H9 (cell line): Measurements from ENCODE around the gene KIAA1210. TPM values are rescaled to one million over a fixed set of nuclear protein-coding genes. Genes with fewer than 3 reads are reported as not detected.

ENCODE experiments used
- DNase-seq: peaks from one replicate; pipeline ENCODE4 v3.0.0-alpha.2; 2017
- H2AFZ ChIP-seq: one replicate; pipeline ENCODE4 v1.6.1; 2013; ENCODE audit warnings: mild to moderate bottlenecking, low read length, control low read depth, moderate library complexity
- H2AK5ac ChIP-seq: 2 replicates; pipeline ENCODE4 v1.6.1; 2013; ENCODE audit warnings: low read length, control low read depth, mixed read lengths; ENCODE audit not compliant: insufficient read length
- H2BK120ac ChIP-seq: one replicate; pipeline ENCODE4 v1.6.1; 2013; ENCODE audit warnings: low read depth, mild to moderate bottlenecking, low read length, control low read depth, inconsistent platforms; ENCODE audit not compliant: poor library complexity, severe bottlenecking
- H2BK12ac ChIP-seq: 2 replicates; pipeline ENCODE4 v1.6.1; 2013; ENCODE audit warnings: low read length, control low read depth, mixed read lengths, low read depth; ENCODE audit not compliant: insufficient read length
- H2BK15ac ChIP-seq: 2 replicates; pipeline ENCODE4 v1.6.1; 2013; ENCODE audit warnings: low read depth, low read length, control low read depth
- H2BK20ac ChIP-seq: one replicate; pipeline ENCODE4 v1.6.1; 2013; ENCODE audit warnings: low read depth, mild to moderate bottlenecking, low read length, control low read depth, inconsistent platforms; ENCODE audit not compliant: poor library complexity, severe bottlenecking
- H2BK5ac ChIP-seq: 2 replicates; pipeline ENCODE4 v1.6.1; 2013; ENCODE audit warnings: low read length, control low read depth, mixed read lengths; ENCODE audit not compliant: insufficient read length
- H3K14ac ChIP-seq: 2 replicates; pipeline ENCODE4 v1.6.1; 2013; ENCODE audit warnings: low read length, control low read depth; ENCODE audit not compliant: insufficient read depth
- H3K18ac ChIP-seq: 2 replicates; pipeline ENCODE4 v1.6.1; 2013; ENCODE audit warnings: low read depth, mild to moderate bottlenecking, mixed read lengths, low read length, control low read depth; ENCODE audit not compliant: insufficient read length
- H3K23ac ChIP-seq: 2 replicates; pipeline ENCODE4 v1.6.1; 2013; ENCODE audit warnings: low read length, control low read depth, mixed read lengths, low read depth; ENCODE audit not compliant: insufficient read length
- H3K23me2 ChIP-seq: 2 replicates; pipeline ENCODE4 v1.6.1; 2013; ENCODE audit warnings: low read depth, mild to moderate bottlenecking, mixed read lengths, low read length, control low read depth; ENCODE audit not compliant: insufficient read length, poor library complexity, severe bottlenecking
- H3K27ac ChIP-seq: 2 replicates; pipeline ENCODE4 v1.5.1; 2013; ENCODE audit warnings: low read length, control low read depth, mixed read lengths, low read depth; ENCODE audit not compliant: insufficient read length
- H3K27me3 ChIP-seq: 2 replicates; pipeline ENCODE4 v1.6.1; 2013; ENCODE audit warnings: low read length, control low read depth, inconsistent platforms; ENCODE audit not compliant: insufficient read depth
- H3K4ac ChIP-seq: 2 replicates; pipeline ENCODE4 v1.6.1; 2013; ENCODE audit warnings: low read depth, mild to moderate bottlenecking, control low read depth, inconsistent platforms, low read length, moderate library complexity
- H3K4me1 ChIP-seq: 2 replicates; pipeline ENCODE4 v1.6.1; 2013; ENCODE audit warnings: low read length, control low read depth, inconsistent platforms; ENCODE audit not compliant: insufficient read depth
- H3K4me2 ChIP-seq: 2 replicates; pipeline ENCODE4 v1.6.1; 2013; ENCODE audit warnings: low read length, control low read depth, mixed read lengths; ENCODE audit not compliant: insufficient read length, insufficient read depth
- H3K56ac ChIP-seq: 2 replicates; pipeline ENCODE4 v1.6.1; 2013; ENCODE audit warnings: low read depth, mild to moderate bottlenecking, mixed read lengths, low read length, control low read depth; ENCODE audit not compliant: insufficient read length
- H3K79me1 ChIP-seq: 2 replicates; pipeline ENCODE4 v1.6.1; 2013; ENCODE audit warnings: low read depth, mild to moderate bottlenecking, moderate library complexity, low read length, control low read depth, inconsistent platforms; ENCODE audit not compliant: insufficient read depth, poor library complexity, severe bottlenecking
- H3K79me2 ChIP-seq: 2 replicates; pipeline ENCODE4 v1.6.1; 2013; ENCODE audit warnings: low read length, control low read depth, inconsistent platforms; ENCODE audit not compliant: insufficient read depth
- H3K9ac ChIP-seq: 2 replicates; pipeline ENCODE4 v1.6.1; 2013; ENCODE audit warnings: low read length, control low read depth, mixed read lengths; ENCODE audit not compliant: insufficient read length; ENCODE audit errors: extremely low read depth
- H3K9me3 ChIP-seq: one replicate; pipeline ENCODE4 v1.6.1; 2013; ENCODE audit warnings: low read depth, low read length, inconsistent platforms; ENCODE audit not compliant: control insufficient read depth
- H3T11ph ChIP-seq: one replicate; pipeline ENCODE4 v1.6.1; 2013; ENCODE audit warnings: mild to moderate bottlenecking, low read length, control low read depth, inconsistent platforms
- H4K20me1 ChIP-seq: one replicate; pipeline ENCODE4 v1.6.1; 2013; ENCODE audit not compliant: control insufficient read depth, insufficient read length, insufficient read depth
- H4K5ac ChIP-seq: 2 replicates; pipeline ENCODE4 v1.6.1; 2013; ENCODE audit warnings: low read depth, mild to moderate bottlenecking, mixed read lengths, low read length, control low read depth; ENCODE audit not compliant: insufficient read length
- H4K8ac ChIP-seq: replicated peaks from 2 replicates; pipeline ENCODE4 v1.6.1; 2013; ENCODE audit warnings: low read length, control low read depth, mixed read lengths, low read depth; ENCODE audit not compliant: insufficient read length
- H4K91ac ChIP-seq: 2 replicates; pipeline ENCODE4 v1.6.1; 2013; ENCODE audit warnings: low read depth, mild to moderate bottlenecking, moderate library complexity, mixed read lengths, low read length, control low read depth; ENCODE audit not compliant: insufficient read length
- H3K27ac Mint-ChIP-seq, 3 experiments: 2 replicates in 2 of 3; 3 replicates in 1 of 3; pipeline ENCODE4 v1.8.0; 2020 to 2021; ENCODE audit warnings: mixed read lengths in 3 of 3, mild to moderate bottlenecking in 1 of 3, moderate library complexity in 1 of 3
- H3K27me3 Mint-ChIP-seq: 2 replicates; pipeline ENCODE4 v1.8.0; 2021; ENCODE audit warnings: low read depth, mild to moderate bottlenecking, moderate library complexity, mixed read lengths
- H3K36me3 Mint-ChIP-seq, 3 experiments: 2 replicates in 2 of 3; 3 replicates in 1 of 3; pipeline ENCODE4 v1.8.0; 2020 to 2021; ENCODE audit warnings: low read depth in 3 of 3, mixed read lengths in 3 of 3; ENCODE audit not compliant: insufficient read depth in 1 of 3
- H3K4me1 Mint-ChIP-seq, 2 experiments: 2 replicates each; pipeline ENCODE4 v1.8.0; 2020; ENCODE audit warnings: mixed read lengths in 2 of 2
- H3K4me3 Mint-ChIP-seq, 2 experiments: 2 replicates in 1 of 2; 3 replicates in 1 of 2; pipeline ENCODE4 v1.8.0; 2020 to 2021; ENCODE audit warnings: mild to moderate bottlenecking in 2 of 2, mixed read lengths in 2 of 2, moderate library complexity in 1 of 2
- H3K9me3 Mint-ChIP-seq, 2 experiments: 2 replicates in 1 of 2; 3 replicates in 1 of 2; pipeline ENCODE4 v1.8.0; 2020; ENCODE audit warnings: mild to moderate bottlenecking in 2 of 2, mixed read lengths in 2 of 2, moderate library complexity in 1 of 2
- CTCF ChIP-seq: fragments of 200-600 bp; sonication (generic); conservative IDR thresholded peaks from 3 replicates; pipeline ENCODE4 v1.8.0; 2021; ENCODE audit warnings: antibody characterized with exemption, mild to moderate bottlenecking
- WGBS: extraction: QIAGEN DNeasy Blood & Tissue Kit; methylation state at CpG from one replicate; pipeline ENCODE4 v1.1.7; 2013; ENCODE audit warnings: missing lambda C conversion rate, low lambda C conversion rate, mixed read lengths; ENCODE audit not compliant: insufficient read length; ENCODE audit errors: extremely low coverage; 5-methylcytosine and 5-hydroxymethylcytosine counted together
- total RNA-seq: library from RNA; stranded (reverse); gene quantifications from 2 replicates; pipeline ENCODE4 v1.2.1, GENCODE V29; 2021

KIAA1210 gene
- total RNA-seq, 1 experiment from 2014 or later: not detected

GRCh38 chrX:119147486-119147885 lies 19.9 kb upstream of the KIAA1210 start:
- no peak overlapping the region for H4K5ac ChIP-seq
- no peaks in the 10 kb centered on the region for H3K79me1 ChIP-seq
- no CpG with 5 or more reads among the region's 4 CpGs for WGBS
- H3K18ac ChIP-seq: no peak overlapping the region
- H4K91ac ChIP-seq: no peak overlapping the region
- no peaks in the 10 kb centered on the region for H3K4me1 ChIP-seq
- H3K79me2 ChIP-seq: no peaks in the 10 kb centered on the region
- H3K27ac ChIP-seq: no peak overlapping the region
- H3K56ac ChIP-seq: no peak overlapping the region
- H3K23ac ChIP-seq: no peak overlapping the region
- no peak overlapping the region for H4K8ac ChIP-seq
- H2BK15ac ChIP-seq: no peak overlapping the region
- H4K20me1 ChIP-seq: no peaks in the 10 kb centered on the region
- H2BK5ac ChIP-seq: no peak overlapping the region
- no peak overlapping the region for H3K14ac ChIP-seq
- H2BK12ac ChIP-seq: no peak overlapping the region
- H3K27ac Mint-ChIP-seq: no peak overlapping the region
- H3K9me3 ChIP-seq: peaks cover 50% of the 10 kb centered on the region
- peaks cover 58 to 66% of the 10 kb centered on the region in 2 experiments for H3K9me3 Mint-ChIP-seq
- 0 out of 2 replicates have a peak, but pooled peaks cover 1% of the 10 kb centered on the region for H3K27me3 Mint-ChIP-seq
- H3K4me2 ChIP-seq: no peak overlapping the region
- H2AK5ac ChIP-seq: no peak overlapping the region
- no peak overlapping the region for H2AFZ ChIP-seq
- H3K4ac ChIP-seq: no peak overlapping the region
- no peak overlapping the region for H2BK20ac ChIP-seq
- no peak for DNase-seq
- no peak overlapping the region for H3K4me3 Mint-ChIP-seq
- no peak overlapping the region for H3T11ph ChIP-seq
- H3K36me3 Mint-ChIP-seq: peaks cover 0 to 1% (median 0%) of the 10 kb centered on the region in 3 experiments; a peak in 3 of 7 replicates
- H3K23me2 ChIP-seq: no peaks in the 10 kb centered on the region
- no peaks in the 10 kb centered on the region for H3K27me3 ChIP-seq
- H3K4me1 Mint-ChIP-seq: peaks cover 0 to 6% of the 10 kb centered on the region in 2 experiments; a peak in 2 of 4 replicates
- no peak overlapping the region for H3K9ac ChIP-seq
- no peak for TF ChIP-seq CTCF
- no peak overlapping the region for H2BK120ac ChIP-seq
